ENCODE data around the gene FOXQ1.

DNA sequence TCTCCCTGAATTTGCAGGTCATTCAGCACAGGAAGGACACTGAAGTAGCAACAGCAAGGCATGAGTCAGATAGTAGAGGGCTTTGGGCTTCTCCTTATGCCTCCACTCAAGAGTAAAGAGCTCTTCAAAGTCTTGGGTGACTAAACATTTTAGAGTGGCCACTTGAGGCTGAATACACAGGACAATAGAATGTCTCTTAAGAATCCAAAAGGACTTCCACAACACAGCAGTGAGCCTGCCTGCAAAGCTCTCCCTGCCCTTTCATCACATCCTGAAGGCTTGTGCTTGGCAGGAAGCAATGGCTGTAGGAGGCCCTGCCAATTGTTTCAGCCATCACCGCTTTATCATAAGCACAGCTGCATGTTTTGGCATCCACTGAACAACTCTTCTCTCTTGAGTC is 36.8 kb downstream of the FOXQ1 start:
- TF ChIP-seq, protein P1, sequence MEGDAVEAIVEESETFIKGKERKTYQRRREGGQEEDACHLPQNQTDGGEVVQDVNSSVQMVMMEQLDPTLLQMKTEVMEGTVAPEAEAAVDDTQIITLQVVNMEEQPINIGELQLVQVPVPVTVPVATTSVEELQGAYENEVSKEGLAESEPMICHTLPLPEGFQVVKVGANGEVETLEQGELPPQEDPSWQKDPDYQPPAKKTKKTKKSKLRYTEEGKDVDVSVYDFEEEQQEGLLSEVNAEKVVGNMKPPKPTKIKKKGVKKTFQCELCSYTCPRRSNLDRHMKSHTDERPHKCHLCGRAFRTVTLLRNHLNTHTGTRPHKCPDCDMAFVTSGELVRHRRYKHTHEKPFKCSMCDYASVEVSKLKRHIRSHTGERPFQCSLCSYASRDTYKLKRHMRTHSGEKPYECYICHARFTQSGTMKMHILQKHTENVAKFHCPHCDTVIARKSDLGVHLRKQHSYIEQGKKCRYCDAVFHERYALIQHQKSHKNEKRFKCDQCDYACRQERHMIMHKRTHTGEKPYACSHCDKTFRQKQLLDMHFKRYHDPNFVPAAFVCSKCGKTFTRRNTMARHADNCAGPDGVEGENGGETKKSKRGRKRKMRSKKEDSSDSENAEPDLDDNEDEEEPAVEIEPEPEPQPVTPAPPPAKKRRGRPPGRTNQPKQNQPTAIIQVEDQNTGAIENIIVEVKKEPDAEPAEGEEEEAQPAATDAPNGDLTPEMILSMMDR (IDR thresholded peaks at IDR 0.05; ENCODE audit: insufficient read depth, low read length) = no peak
- TF ChIP-seq, protein P2, sequence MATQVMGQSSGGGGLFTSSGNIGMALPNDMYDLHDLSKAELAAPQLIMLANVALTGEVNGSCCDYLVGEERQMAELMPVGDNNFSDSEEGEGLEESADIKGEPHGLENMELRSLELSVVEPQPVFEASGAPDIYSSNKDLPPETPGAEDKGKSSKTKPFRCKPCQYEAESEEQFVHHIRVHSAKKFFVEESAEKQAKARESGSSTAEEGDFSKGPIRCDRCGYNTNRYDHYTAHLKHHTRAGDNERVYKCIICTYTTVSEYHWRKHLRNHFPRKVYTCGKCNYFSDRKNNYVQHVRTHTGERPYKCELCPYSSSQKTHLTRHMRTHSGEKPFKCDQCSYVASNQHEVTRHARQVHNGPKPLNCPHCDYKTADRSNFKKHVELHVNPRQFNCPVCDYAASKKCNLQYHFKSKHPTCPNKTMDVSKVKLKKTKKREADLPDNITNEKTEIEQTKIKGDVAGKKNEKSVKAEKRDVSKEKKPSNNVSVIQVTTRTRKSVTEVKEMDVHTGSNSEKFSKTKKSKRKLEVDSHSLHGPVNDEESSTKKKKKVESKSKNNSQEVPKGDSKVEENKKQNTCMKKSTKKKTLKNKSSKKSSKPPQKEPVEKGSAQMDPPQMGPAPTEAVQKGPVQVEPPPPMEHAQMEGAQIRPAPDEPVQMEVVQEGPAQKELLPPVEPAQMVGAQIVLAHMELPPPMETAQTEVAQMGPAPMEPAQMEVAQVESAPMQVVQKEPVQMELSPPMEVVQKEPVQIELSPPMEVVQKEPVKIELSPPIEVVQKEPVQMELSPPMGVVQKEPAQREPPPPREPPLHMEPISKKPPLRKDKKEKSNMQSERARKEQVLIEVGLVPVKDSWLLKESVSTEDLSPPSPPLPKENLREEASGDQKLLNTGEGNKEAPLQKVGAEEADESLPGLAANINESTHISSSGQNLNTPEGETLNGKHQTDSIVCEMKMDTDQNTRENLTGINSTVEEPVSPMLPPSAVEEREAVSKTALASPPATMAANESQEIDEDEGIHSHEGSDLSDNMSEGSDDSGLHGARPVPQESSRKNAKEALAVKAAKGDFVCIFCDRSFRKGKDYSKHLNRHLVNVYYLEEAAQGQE (IDR thresholded peaks at IDR 0.05; ENCODE audit: insufficient replicate concordance, low read depth) = no peak
- no peak for TF ChIP-seq GABPA (IDR thresholded peaks at IDR 0.05; ENCODE audit: low read depth)

All from HL-60 (cell line).